ENCODE measurements around the gene GALNT2.

GRCh38 chr1:230139315-230139714 lies 72.3 kb downstream of the GALNT2 start:
- TF ChIP-seq CTCF (conservative IDR thresholded peaks at IDR 0.05; ENCODE audit: low read depth in 2 of 2) (no peak), REST (IDR thresholded peaks at IDR 0.05; ENCODE audit: unreplicated experiment) (no peak), POLR2AphosphoS5 (IDR thresholded peaks at IDR 0.05; ENCODE audit: low read depth) (no peak), EZH2 (IDR thresholded peaks at IDR 0.05; ENCODE audit: low read depth, unreplicated experiment) (no peak), EZH2phosphoT487 (IDR thresholded peaks at IDR 0.05; ENCODE audit: unreplicated experiment) (no peak), CREB1 (CRISPR knock-in tag; IDR thresholded peaks at IDR 0.05; ENCODE audit: low read depth) (no peak)

Measured in GM23338 (cell line).